Measurements from ENCODE around the gene KCNIP3.
"Not testable (repeated sequence)": the region's sequence is repeated elsewhere in the genome, so short reads cannot be mapped to it uniquely, and the experiment has no call there.

Gene KCNIP3

DNA sequence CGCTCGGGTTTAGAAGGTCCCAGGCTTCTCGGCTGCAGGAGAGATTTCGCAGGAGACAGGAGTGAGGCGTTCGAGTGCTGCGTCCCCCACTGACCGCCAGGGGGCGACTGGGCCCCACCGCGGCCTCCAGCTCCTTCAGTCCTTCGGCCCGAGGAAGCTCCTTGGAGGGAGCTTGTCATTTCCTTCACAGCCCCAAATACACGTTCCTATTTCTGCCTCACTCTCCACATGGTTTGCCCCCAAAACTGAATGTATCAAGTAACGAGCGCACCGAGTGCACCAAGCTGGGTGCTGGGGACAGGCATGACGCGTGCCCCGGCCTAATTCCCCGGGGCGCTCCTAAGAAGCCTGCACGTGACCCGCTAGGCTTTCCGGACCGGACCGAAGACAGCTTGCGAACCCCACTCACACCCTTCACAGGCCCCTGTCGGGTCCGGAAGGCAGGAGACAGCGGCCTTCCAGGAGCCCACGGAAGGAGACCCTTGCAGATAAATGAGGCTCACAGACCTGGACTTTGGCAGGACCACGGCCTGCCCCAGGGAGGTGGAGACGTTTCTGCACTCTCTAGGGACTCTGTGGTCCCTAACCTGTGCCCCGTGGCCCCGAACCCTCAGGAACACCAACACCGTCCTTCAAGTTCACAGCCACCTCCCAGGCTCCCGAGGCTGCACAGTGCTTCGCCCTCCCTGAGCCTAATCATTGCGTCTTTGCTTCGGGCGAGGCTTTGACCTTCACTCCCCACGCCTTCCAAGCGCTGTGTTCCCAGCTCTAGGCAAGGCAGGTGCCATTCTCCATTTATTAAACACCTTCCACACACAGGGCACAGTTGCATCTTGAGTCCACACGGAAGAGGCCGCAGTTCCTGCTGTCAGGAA, 92.3 kb downstream of the KCNIP3 start:
- DNase-seq: peak; percentile 61

GRCh38 chr2:95390272-95390880, 93.2 kb downstream of the KCNIP3 start:
- DNase-seq: no peak

DNA sequence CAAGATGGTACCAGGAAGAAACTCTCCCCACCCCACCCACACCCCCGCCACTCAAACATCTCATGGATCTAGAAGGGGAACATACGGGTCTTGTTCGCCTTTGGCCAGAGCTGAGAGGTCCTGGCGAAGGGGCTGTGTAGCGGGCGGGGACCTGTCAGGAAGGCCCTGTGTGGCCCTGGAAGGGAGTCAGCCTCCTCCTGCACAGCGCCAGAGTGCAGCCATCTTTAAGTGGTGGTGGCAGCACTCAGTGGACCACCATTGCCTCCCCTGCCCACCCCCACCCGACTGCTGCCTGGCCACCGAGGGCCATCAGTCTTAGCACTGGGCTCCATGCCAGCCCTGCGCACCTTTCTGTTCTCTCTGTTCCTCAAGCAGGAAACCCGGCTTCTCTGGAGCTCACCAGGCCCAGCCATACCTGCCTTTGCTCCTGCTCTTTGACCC, 93.8 kb downstream of the KCNIP3 start:
- DNase-seq: no peak

- DNase-seq: no peak
Observed at GRCh38 chr2:95391641-95392310, 94.6 kb downstream of the KCNIP3 start.

DNA sequence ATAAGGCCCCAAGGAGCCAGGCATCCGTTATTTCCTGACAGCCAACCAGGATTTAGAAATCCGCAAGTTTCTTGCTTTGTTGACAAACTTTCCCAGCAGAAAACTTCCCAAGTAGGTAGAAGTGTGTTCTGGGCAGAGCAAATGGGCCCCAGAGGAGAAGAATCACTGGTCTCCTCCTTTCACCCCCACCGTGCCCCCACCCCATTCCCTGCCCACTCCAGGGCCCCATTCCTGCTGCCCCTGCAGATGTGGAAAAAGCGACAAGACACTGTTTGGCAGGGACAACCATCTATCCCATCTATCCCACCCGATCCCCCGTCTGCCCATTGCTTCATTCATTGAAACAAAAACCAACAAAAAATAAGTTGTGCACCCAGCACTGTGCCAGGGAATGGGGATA, 95.2 kb downstream of the KCNIP3 start:
- no peak for DNase-seq

DNA sequence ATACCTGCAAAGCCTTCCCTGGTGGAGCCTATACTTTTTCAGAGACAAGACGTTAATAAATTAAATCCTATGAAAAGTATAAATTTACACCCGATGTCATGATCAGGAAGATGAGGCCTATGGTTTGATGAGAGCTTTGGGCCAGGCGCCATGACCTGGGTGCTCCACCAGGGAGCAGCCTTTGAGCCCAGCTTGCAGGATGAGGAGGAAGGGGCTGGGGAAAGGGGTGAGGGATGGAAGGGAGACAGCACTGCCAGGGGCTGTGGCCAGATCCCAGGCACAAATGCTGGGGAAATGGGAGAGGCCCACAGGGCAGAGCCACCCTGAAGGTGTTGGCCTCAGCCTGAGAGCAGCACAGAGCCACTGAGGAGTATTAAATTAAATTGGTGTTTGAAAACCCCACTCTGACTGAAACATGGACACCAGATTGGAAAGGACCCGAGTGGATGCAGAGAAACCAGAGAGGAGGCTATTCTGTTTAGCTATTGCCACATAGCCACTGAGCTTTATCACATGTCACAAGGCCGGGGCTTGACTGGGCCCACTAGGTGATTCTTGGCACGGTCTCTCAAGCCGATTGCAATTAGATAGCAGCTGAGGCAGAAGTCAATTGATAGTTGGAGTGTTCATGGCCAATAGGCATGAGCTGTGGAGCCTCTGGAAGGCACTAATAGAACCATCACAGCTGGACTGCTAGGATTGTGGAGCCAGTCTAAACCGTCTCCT, 95.7 kb downstream of the KCNIP3 start:
- no peak for DNase-seq

- no peak for DNase-seq
Observed at GRCh38 chr2:95393901-95394300, 96.8 kb downstream of the KCNIP3 start.

- no peak for DNase-seq
Observed at GRCh38 chr2:95399061-95399460, 101.9 kb downstream of the KCNIP3 start.

GRCh38 chr2:95401480-95401879, 104.3 kb downstream of the KCNIP3 start:
- no peak for DNase-seq

- not testable (repeated sequence) for DNase-seq
Observed at GRCh38 chr2:95402004-95402369, 104.8 kb downstream of the KCNIP3 start.

DNA sequence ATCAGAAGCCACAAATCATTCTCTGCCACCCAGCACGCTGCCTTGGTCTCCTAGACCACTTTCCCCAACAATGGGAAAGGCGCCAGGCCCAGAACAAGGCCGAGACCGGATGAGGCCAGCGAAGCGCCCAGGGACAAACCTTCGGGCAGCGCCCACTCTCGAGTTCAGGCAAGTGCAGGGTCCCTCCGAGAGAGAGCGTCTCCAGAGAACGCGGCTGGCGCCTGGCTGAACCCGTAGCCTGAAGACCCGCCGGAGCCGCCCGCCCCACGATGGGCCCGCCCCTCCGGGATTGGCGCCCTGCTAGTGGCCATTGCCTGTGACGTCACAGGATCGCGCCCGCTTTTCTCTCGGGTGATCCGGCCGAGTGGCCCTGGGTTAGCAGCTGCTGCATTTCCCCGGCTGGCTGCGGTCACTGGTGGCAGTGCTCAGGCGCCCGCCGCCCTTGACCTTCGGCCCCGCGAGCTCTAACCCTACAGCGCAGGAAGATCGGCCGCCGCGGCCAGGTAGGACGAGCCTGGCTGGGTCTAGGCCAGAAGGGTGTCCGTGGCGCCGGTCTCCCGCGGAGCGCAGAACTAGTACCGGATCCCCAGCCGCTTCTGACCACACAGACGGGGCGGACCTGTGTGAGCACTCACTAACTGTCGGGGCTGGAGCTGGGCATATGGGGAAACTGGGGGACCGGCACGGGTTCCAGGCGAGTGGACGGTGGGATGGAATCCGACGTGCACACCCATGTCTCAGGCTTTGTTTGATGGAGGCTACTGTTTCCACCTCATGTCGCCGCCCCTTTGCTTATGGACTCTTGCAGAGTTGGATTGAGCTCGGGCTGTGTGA, 105.4 kb downstream of the KCNIP3 start, which contains the start of gene FAHD2A:
TSS of gene FAHD2A (plus strand) at position 339 of the 834 bp plus-strand sequence. CDS start 2,851 bp downstream, outside the sequence.
- DNase-seq: peak; percentile 89

DNA sequence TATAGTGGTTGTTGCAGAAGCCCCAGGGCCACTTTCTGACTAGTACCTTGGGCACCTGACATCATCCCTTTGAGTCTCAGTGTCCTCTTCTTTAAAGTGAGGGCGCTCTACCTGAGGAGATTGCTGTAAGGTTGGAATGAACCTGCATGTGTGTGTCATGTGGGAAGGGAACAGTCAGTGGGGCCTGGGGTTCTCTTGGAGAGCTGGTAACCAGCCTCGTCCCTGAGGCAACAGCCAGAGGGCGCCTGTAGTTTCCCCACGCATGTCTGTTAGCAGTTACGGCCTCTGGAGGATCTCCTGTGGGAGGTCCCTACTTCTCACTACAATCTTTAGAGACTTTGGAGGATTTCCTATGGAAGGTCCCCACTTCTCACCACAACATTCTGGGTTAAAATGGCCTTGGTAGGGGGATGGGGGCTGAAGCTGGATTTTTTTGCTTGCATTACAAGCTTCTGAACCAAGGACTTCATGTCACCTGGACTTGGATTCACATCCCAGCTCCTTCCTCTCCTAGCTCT, 106.1 kb downstream of the KCNIP3 start:
- DNase-seq: peak; percentile 32

GRCh38 chr2:95403824-95404223, 106.7 kb downstream of the KCNIP3 start:
- not testable (repeated sequence) for DNase-seq

DNA sequence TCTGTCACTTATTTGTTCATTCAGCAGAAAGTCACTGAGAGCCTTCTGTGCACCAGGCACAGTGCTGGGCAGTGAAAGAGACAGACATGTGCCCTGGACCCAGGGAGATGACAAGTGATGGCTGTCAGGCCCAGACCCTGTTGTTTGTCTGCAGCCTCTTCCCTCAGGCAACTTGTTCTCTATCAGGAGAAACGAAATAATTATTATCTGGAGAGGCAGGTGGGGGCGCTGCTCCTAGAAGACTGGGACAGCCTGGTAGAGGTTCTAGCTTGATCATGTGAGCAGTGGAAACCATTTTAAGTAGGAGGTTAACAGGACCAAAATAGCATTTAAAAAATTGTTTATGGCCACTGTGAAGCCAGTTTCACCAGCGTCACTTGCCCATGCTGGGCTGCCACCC, 107.5 kb downstream of the KCNIP3 start:
- not testable (repeated sequence) for DNase-seq

- DNase-seq: peak; percentile 31
Observed at GRCh38 chr2:95411239-95411638, 114.1 kb downstream of the KCNIP3 start.

DNA sequence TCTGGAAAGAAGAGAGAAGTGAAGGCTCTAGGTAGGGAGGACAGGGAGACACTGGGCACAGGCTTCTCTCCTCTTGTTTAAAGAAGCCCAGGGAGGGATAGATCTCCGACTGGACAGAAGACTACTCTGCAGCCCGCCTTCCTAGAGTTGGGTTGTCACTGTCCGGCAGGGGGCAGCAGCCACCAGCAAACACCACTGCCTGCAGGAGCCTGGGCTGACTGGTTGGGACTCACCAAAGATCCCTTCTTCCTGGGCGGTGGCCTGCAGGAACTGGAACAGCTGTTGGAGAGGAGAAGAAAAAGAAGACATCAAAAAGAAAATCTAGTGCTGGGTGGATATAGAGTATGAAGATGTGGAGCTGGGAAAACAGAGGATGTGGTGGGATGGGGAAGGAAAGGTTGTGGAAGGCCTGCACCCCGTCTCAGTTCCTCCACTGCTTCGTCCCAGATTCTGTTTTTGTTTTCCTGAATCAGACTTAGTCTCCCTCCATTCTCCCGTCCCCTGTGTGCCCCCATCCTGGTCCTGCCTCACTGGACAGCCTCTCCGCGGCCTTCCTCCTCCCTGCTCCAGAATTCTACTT, 117.0 kb downstream of the KCNIP3 start:
- peak; percentile 72 for DNase-seq

- not testable (repeated sequence) for DNase-seq
Observed at GRCh38 chr2:95415138-95415537, 118.0 kb downstream of the KCNIP3 start.

- not testable (repeated sequence) for DNase-seq
Observed at GRCh38 chr2:95415561-95415960, 118.4 kb downstream of the KCNIP3 start.

DNA sequence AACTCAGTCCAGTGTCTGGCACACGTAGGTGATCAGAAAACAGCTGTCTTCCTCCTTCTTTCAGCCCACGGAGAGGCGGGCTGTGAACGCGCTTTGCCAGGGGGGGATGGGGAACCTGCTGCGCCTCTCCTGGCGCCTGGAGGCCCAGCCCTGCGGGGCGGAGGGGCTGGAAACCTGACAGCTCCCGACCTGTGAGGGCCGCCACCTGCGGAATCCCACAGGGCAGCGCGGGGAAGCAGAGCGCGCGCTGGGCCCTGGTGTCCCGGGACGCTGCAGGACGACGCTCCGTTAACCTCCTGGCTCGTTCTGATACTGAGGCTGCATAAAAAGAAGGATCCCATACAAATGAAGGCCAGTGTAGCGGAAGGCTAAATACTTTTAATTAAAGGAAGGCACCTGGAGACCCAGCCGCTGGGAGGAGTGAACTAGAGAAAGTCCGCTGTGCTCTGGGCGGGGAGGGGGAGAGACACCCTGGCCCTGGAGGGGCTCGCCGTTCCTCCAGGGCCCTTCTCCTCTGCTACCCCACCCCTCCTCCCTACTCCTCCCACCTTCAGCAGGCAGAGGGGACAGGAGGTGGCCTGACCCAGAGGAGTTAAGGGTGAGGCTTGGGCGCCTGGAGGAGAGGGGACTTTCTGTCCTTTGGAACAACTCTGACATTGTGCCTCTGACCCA, 130.2 kb downstream of the KCNIP3 start:
- not testable (repeated sequence) for DNase-seq

DNA sequence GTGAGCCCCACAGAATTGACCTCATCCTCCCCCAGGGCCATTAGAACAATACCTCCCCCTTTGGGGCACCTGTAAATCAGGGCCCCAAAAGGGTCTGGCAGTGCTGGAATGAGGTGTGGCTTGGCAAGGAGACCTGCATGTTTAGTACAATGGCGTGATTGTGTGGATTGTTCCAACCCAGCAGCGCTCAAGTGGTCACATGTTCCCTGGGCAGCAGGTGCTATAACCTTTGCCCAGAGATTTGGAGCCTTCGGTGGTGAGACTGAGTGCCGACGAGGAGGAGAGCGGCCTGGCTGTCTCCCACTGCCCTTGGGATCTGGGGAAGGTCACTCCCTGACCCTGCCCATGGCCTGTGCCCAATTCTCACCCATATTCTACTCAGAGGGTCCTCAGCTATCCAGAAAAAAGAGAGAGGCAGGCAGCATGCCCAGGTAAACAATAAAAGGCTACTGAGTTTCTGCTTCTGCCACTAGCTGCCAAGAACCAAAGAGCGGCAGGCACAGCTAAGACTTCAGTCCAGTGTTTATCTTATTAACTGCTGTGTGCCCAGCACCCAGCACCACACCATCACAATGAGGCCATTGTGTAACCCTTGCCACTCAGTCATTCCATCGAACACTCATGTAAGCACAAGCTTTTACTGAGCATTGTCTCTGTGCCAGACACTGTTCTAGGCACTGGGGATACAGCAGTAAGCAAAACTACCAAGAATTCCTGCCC, 132.8 kb downstream of the KCNIP3 start:
- not testable (repeated sequence) for DNase-seq
